Activated CD4-positive, CD25-positive, alpha-beta regulatory T cell (primary cell): ENCODE measurements around the gene LTA4H.
"Not testable (repeated sequence)": the region's sequence is repeated elsewhere in the genome, so short reads cannot be mapped to it uniquely, and the experiment has no call there.

Experiments
- DNase-seq, 4 experiments: peaks; one replicate each; lab custom pipeline; 2025; lab: John Stamatoyannopoulos, UW

LTA4H gene

DNA sequence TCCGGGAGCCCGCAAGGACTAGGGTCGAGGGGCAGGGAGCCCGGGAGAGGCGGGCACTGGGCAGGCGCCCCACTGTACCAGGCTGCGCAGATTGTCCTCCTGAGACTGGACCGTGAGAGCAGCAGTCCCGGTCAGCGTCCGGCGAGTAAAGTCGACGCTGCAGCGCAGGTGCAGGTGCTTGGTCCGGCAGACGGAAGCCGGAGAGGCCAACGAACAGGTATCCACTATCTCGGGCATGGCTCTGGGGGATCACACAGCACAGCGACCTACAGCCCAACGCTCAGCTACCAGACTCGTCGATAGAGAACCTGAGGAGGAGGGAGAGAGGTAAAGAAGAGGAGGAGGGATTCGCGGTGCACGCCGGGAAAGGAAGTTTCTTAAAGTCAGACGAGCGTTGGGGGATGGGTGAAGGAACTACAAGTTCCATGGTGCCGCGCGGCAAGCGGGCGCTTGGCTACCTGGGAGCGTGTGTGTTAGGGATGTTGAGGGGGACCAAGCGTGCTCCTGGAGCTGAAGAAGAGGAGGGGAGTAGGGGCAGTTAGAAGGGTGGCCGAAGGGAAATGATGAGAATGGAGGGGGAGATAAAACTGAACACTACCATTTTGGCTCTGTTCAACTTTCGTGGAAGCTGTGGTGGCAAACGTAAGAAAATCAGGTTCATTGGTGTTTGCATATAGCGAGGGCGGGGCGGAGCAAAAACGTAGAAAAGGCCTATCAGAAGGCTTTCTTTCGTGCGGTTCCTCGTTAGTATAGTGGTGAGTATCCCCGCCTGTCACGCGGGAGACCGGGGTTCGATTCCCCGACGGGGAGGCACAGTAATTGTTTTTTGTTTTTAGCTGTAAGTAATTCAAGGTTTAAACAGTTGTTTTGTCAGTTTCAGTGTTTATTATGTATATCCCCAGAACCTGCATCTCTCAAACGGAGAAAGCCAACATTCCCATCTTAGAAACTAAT, at the start of gene LTA4H:
Gene LTA4H, minus strand, starts transcription at position 305 of the 954 bp plus-strand sequence. Its CDS starts 68 bp downstream, at position 237.
- DNase-seq: peak; percentile 88 to 90 (median 89)

DNA sequence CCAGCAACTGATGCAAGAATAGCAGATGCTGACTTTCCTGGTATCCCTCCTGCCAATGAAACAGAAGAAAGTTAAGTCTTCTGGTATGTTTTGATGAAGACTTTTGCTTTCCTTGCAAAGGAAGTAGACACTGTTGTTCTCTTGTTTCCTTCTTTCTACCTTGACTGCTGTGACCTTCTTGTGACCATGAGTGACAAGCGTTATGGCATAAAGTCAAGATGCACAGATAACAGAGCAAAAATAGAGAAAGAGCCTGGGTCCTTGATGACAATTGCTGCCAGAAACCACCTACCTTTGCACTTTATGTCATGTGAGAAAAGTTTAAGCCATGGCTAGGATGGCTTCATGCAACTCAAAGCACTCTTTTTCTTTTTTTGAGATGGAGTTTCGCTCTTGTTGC, 49.2 kb upstream of the LTA4H start:
- DNase-seq: no peak

DNA sequence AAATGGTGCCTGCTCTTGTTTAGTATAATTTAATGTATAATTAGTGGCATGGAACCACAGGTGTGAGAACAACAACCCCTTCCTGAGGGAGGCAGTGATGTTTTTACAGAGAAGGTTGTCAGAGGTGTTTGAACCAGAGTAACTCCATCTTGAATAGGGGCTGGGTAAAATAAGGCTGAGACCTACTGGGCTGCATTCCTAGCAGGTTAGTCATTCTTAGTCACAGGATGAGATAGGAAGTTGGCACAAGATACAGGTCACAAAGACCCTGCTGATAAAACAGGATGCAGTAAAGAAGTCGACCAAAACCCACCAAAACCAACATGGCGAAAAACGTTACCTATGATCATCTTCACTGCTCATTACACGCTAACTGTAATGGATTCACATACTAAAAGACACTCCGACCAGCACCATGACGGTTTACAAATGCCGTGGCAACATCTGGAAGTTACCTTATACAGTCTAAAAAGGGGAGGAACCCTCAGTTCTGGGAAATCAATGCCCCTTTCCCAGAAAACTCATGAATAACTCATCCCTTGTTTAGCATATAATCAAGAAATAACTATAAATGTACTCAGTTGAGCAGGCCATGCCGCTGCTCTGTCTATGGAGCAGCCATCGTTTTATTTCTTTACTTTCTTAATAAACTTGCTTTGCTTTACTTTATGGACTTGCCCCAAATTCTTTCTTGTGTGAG, 47.8 kb upstream of the LTA4H start:
- no peak for DNase-seq

DNA sequence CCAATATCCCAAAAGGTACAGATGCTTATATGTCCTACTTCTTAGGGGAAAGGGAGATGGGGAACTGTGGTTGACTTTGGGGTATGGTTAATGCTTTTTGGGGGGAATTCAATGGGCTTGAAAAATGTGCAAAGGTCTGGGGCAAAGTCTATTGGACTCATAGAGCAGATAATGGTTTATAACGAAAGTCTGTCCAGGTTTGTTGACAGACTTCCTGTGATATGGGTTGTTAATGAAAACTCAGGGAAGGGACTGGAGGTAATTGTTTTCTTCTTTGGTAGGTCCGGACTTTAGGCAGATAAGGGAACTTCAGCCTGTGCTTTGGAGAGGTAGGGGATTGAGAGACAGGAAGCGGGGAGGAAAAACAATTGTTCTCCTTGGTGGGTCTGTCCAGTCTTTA, 46.2 kb upstream of the LTA4H start:
- no peak for DNase-seq

DNA sequence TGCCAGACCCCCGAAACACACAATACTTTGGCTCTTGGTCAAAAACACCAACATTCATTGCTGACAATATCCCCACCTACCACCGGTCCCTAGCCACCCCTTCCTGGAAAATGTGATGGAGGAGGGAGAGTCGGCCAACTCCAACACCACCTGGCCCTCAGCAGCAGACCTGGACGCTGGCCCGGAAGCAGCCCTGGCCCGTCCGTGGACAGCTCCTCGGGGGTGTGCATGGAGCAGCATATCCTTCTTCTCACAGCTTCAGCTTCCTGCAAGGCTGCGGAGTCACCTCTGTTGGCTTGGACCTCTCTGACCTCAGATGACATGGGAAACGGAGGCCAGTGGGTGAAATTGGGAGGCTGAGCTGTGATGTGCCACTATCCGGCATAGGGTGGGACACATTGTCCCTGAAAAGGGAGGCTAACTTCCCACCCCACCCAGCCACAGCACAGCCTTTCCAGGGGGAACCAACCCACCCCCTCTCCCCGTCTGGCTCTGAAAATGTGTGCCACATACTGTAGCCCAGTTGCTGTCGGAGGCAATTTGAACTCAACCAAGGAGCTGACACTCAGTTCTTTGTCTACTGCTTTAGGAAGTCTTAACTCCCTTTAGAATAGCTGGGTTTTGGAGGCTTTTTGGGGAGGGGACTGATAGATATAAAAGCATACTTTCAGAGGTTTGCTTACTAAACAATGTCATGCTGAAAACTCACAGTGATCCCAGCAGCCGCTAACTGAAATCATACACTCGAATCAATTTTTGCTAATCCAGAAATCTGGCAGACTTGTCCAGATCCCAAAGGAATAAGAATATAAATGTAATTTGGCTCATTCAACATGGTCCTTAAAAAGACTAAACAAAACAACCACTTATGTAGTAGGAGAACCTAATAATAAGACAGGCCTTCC, 43.1 kb upstream of the LTA4H start:
- DNase-seq: no peak

DNA sequence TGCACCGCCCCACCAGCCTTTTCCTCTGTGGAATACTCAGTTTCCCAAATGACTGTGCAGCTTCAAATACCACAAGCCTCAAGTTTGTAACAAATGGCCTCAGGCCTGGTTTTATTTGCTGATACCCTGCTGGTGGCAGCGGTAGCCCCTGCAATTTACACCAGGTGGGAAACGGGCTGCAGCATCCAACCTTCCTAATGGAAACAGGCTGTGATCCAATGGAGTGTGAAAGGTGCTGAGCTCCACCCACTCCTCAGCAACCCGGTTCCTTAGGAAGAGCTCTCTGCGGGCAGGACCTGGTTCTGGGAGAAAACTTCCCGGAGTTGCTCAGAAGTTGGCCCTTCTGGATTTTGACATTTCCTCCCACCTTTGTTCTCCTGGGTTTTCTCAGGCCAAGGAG, 41.7 kb upstream of the LTA4H start:
- DNase-seq: no peak

DNA sequence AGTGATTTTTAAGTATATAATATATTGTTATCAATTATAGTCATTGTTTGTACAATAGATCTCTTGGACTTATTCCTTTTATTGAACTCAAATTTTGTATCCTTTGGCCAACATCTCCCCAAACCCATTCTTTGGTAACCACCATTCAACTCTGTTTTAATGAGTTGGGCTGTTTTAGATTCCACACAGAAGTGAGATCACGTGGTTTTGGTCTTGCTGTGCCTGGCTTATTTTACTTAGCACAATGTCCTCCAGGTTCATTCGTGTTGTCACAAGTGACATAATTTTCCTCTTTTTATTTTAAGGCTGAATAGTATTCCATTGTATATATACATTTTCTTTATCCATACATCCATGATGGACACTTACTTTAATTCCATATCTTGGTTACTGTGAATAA, 40.2 kb upstream of the LTA4H start:
- DNase-seq: no peak

DNA sequence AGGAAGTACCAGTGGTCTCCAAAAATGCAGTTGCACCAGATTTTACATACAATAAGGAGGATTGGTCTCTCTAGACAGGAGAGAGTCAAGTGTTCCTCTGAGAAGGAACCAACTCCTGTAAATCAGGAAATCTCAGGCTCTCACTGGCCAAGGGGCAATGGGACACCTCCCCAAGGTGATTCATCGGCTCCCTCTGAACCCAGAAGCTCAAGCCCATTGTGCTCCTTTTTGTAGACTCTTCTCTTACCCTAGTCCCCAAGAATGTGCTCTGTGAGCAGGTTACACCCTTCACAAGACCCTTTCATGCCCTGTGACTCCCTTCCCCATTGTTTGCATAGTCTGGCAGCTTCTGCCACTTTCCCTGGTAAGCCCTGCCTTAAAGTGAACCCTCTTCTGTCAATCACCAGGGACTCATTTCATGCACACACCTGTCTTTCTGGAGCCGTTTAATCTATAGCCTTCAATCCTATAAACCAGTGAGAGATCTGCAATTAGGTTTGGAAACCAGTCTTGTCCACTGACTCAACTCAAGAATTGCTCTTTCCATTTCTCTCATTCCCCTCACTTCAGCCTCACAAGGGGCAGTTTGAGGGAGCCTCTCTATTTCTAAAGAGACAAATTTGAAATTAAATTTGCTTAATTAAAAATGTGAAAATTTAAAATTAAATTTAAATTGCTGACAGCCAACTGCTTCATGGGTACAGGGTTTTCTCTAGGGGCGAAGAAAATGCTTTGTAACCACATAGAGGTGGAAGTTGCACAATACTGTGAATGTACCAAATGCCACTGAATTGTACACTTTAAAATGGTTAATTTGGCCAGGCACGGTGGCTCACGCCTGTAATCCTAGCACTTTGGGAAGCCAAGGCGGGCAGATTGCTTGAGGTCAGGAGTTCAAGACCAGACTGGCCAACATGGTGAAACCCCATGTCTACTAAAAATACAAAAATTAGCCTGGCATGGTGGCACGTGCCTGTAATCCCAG, 38.3 kb upstream of the LTA4H start:
- no peak for DNase-seq

DNA sequence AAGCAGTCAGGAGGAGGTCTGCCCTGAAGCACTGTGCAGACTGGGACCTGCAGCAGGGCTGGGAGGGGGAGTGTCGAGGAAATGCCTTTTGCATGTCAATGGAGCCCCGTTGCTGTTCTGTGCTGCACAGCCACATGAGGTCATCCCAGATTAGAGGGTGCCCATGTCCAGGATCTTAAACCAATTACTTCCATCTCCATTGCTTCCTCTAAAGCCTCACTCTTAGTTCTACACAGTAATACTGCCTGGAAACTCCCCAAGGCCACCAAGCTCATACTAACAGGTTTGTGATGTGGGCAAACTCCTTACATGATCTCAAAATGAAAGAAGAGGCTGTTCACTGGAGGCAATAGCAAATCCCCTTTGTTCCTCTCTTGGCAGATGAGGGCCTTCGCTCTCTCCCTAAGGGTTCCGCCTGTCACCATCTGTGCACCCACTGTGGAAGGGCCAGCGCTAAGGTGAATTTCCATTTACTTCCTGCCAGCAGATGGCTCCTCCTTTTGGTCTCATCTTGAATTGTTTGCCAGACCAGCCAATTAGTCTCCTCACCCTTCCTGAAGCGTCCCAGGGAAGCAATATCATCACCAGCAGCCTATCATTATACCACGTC, 35.4 kb upstream of the LTA4H start:
- no peak for DNase-seq

DNA sequence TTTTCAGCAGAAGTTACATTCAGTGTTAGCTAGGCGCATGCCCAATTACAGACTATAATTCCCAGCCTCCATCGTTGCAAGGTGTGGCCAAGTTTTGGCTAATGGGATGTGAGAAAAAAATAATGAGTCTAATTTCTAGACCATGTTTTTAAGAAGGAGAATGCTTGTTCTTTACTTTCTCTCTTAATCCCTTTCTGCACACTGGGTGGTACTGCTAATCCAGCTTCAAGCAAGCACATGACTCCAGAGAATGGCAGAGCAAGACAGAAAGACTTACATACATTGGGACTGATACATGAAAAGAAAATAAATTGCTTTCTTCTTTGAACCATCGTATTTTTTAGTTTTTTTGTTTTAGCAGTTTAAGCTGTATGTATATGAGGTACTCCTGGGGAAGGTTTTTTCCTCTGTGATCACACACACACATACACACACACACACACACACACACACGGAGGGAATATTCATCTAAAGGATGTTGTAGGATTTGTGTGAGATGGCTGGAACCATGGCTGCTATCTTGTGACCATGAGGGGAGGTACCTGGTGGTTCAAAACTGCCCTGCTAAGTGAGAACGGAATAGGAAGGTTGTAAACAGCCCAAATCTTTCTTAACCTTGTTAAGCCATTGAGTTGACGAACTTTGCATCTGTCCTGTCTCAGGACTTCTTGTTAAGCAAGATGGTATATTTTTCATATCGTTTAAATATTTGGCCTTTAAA, 34.3 kb upstream of the LTA4H start:
- no peak for DNase-seq

DNA sequence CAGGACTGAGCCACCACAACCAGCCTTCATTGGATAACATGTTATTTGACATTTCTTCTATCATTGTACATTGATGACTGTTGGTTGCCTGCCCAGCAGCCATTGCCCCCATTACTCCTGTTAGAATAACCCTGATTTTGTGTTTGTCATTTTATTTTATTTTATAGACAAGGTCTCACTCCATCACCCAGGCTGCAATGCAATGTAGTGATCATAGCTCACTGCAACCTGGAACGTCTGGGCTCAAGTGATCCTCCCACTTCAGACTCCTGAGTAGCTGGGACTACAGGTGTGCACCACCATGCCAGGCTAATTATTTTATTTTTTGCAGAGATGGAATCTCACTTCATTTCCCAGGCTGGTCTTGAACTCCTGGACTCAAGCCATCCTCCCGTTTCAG, 33.2 kb upstream of the LTA4H start:
- DNase-seq: no peak

DNA sequence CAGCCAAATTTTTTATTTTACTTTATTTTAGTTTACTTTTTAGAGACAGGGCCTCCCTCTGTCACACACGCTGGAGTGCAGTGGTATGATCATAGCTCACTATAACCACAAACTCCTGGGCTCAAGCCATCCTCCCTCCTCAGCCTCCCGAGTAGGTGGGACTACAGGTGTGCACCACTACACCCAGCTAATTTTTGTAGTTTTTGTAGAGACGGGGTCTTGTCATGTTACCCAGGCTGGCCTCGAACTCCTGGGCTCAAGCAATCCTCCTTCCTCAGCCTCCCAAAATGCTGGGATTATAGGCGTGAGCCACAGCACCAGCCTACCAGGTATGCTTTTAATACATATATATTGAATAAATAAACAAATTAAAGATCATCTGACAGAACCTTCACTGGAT, 32.7 kb upstream of the LTA4H start:
- no peak for DNase-seq

DNA sequence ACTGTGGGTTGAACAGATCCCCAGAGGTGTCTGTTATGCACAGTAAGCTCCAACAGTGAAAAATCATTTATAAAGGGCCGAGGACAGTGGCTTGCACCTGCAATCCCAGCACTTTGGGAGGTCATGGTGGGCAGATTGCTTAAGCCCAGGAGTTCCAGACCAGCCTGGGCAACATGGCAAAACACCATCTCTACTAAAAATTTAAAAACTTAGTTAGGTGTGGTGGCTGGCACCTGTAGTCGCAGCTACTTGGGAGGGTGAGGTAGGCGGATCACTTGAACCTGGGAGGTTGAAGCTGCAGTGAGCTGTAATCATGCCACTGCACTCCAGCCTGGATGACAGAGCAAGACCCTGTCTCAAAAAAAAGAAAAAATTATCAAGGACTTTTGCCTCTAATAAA, 30.4 kb upstream of the LTA4H start:
- not testable (repeated sequence) for DNase-seq

DNA sequence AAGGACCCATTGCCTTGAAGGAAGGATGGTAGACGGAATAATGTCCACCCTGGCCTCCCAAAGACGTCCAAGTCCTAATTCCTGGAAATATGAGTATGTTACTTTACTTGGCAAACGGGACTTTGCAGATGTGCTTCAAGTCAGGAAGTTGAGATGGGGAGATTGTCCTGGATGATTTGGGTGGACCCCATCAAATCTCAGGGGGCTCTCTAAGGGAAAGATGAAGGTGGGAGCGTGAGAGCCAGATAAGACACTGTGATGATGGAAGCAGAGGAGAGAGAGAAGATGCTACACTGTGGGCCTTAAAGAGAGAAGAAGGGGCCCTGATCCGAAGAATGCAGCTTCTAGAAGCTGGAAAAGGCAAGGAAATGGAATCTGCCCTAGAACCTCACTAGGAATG, 29.6 kb upstream of the LTA4H start:
- no peak for DNase-seq

DNA sequence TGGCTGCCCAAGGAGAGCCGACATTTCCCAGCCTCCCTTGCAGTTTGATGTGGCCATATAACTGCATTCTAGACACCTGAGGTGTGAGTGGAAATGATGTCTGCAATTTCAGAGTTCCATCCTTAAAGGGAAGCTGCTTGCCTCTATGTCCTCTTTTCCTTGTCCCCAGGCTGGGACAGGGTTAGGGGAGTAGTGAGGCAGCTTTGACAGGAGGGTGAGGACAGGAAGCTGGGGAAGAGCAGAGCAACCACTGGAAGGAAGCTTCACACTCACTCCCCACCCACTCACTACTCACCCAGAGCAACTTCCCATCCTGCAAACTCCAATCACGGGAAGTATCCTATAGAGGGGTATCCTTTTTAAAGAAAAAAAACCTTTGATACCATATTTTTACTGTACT, 28.9 kb upstream of the LTA4H start:
- no peak for DNase-seq

DNA sequence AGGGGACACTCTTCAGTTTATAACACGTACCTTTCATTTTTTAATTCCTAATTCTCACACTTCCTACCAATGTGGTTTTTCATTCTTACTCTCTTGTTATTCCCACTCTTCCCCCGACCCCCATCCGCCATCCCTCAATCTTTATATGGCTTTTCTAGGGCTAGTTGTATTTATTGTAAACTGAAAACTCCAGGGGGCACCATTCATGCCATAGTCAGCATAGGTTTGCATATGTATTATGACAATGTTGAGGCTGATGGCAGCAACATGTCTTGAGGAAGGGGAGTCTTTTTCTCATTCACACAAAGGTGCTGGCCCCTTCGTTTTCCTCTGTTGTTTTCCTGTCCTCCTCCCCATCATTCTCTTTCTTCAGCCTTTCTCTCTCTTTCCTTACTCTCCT, 27.7 kb upstream of the LTA4H start:
- DNase-seq: no peak

DNA sequence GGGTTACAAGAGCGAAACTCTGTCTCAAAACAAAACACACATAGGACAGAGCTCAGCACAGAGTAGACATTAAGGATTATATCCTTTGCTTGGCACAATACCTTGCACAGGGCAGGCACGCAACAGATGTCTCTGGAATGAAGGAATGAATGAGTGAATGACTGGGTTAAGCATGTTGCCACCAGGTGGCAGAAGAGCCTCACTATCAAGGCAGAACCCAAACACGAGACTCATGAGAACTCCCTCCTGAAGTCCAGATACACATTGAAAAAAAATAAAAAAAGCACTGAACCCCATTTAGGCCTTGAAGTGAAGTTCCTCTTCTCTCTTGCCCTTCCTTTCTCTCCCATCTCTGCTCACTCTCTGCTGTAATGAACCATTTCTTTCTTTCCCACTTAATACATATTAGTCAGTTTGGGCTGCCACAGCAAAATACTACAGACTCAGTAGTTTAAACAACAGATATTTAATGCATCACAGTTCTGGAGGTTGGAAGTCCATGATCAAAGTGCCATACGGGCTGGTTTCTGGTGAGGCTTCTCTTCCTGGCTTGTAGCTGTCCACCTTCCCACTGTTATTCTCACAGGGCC, 26.6 kb upstream of the LTA4H start:
- DNase-seq: peak; percentile 29 to 64 (median 51)

DNA sequence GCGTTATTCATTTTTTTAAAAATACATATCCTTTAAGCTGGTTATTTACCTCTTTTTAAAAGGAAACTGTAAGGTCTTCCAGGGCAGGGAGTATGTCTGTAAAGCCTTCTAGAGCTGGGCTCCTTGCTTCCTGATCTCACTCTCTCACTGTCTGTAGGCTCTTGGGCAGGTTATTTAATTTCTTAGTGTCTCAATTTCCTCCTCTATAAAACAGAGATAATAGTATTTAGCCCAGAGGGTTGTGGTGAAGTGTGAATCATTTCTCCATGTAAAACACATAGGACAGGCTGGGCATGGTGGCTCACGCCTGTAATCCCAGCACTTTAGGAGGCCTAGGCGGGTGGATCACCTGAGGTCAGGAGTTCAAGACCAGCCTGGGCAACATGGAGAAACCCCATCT, 25.9 kb upstream of the LTA4H start:
- DNase-seq: no peak

DNA sequence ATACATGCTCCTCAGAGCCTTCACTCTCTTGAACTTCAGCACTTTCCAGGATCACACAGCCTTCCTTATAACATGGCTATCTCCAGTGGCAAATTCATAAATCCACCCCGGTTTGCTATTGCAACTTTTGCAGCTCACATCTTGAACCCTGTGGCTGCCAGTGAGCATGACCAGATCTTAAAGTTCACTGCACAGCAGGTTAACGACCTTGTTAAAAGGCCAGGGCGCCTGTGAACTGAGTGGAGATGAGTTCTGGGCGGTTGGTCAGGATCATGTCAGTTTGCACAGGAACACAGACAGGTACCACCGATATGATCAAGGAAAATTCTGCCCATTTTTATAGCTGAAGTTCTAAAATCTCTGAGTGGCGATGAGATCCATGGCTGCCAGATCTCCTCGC, 24.7 kb upstream of the LTA4H start:
- no peak for DNase-seq
